Testis (tissue), 5 donors: Measurements from ENCODE around the gene OOSP3. TPM values are rescaled to one million over a fixed set of nuclear protein-coding genes. Genes with fewer than 3 reads are reported as not detected.

Experiments used
- DNase-seq: peaks from one replicate; pipeline ENCODE4 v3.0.0-alpha.2; 2019
- H3K27ac ChIP-seq, 2 donors: fragments of 200-600 bp; sonication (generic); one replicate each; pipeline ENCODE4 v1.5.1; 2019
- H3K27me3 ChIP-seq: fragments of 200-600 bp; sonication (generic); one replicate; pipeline ENCODE4 v1.5.1; 2019
- H3K36me3 ChIP-seq: fragments of 200-600 bp; sonication (generic); one replicate; pipeline ENCODE4 v1.5.1; 2017; ENCODE audit warnings: low read depth; ENCODE audit errors: missing control alignments
- H3K4me1 ChIP-seq: fragments of 200-600 bp; sonication (generic); one replicate; pipeline ENCODE4 v1.5.1; 2019
- H3K4me3 ChIP-seq, 2 donors: fragments of 200-600 bp; sonication (generic); one replicate each; pipeline ENCODE4 v1.5.1; 2017 to 2019
- H3K9me3 ChIP-seq: fragments of 200-600 bp; sonication (generic); one replicate; pipeline ENCODE4 v1.5.1; 2017
- CTCF ChIP-seq, 3 experiments: fragments of 450-650 bp in 2 of 3; fragments of 200-600 bp in 1 of 3; sonication (generic) in 1 of 3; IDR thresholded peaks; one replicate each; pipeline ENCODE4 v1.5.1; 2016 to 2019; ENCODE audit warnings: antibody characterized with exemption in 3 of 3, mild to moderate bottlenecking in 2 of 3, moderate library complexity in 1 of 3
- POLR2A ChIP-seq: fragments of 450-650 bp; IDR thresholded peaks from one replicate; pipeline ENCODE4 v1.6.1; 2017; ENCODE audit warnings: antibody characterized with exemption, mild to moderate bottlenecking, moderate library complexity
- WGBS, 2 donors: methylation state at CpG; one replicate each; pipeline ENCODE4 v1.1.5; 2018; 5-methylcytosine and 5-hydroxymethylcytosine counted together
- intact Hi-C: fragments of 100-400 bp; cut with DNase I; formaldehyde crosslinking; loops from one replicate; pipeline ENCODE4 v1.15.1; 2023; ENCODE audit warnings: low total_unique reads
- long read RNA-seq, 2 donors: transcript quantifications; one replicate each; lab custom pipeline, GENCODE V29; 2026
- polyA plus RNA-seq: library from polyadenylated mRNA; stranded (reverse); fragments of 350-450 nt; fragmentation: Illumina TruSeq; extraction: RNeasy Lipid Tissue Mini Kit (QIAGEN cat#74804); gene quantifications from one replicate; pipeline ENCODE4 v1.2.3, GENCODE V29; 2014; ENCODE audit warnings: low read depth, low replicate concordance; ENCODE audit not compliant: insufficient read depth
- total RNA-seq, 2 donors: library from RNA; depleted of rRNA; stranded (reverse); fragments of >200 nt; gene quantifications; one replicate each; pipeline ENCODE4 v1.2.3, GENCODE V29; 2016

OOSP3 gene
- total RNA-seq (not detected), polyA plus RNA-seq (0.83 TPM)
- long read RNA-seq, donor 1 = 0 reads
- long read RNA-seq, donor 2 = 0 reads

GRCh38 chr11:59878575-59878974, at the start of gene OOSP3:
OOSP3 (plus strand) TSS chr11:59878782; CDS start chr11:59878809, 27 bp downstream.
- DNase-seq = no peak
- Histone ChIP-seq H3K9me3 (no peaks in the 10 kb centered on the region), H3K4me3 (no peak within 1 kb of the TSS), H3K27me3 (no peaks in the 10 kb centered on the region), H3K4me1 (no peaks in the 10 kb centered on the region), H3K36me3 (no peaks in the 10 kb centered on the region), H3K27ac (no peak within 1 kb of the TSS)
- no peak for TF ChIP-seq POLR2A
- no peak for TF ChIP-seq CTCF (IDR thresholded peaks at IDR 0.05)
- intact Hi-C loops = no loop called here
- 85 to 86% methylated on average over 5 of the region's 5 CpGs for WGBS, 2 donors

GRCh38 chr11:59829358-59829757, 49.2 kb upstream of the OOSP3 start:
- H3K36me3 ChIP-seq = no peaks in the 10 kb centered on the region
- WGBS, 2 donors = 88 to 89% methylated on average over 3 of the region's 3 CpGs
- no peak overlapping the region for H3K4me3 ChIP-seq
- H3K27ac ChIP-seq = no peak overlapping the region
- intact Hi-C loops = no loop called here
- no peak for DNase-seq
- no peaks in the 10 kb centered on the region for H3K27me3 ChIP-seq
- H3K4me1 ChIP-seq = no peaks in the 10 kb centered on the region
- H3K9me3 ChIP-seq = no peaks in the 10 kb centered on the region
- TF ChIP-seq CTCF (IDR thresholded peaks at IDR 0.05) (no peak), POLR2A (no peak)

- Histone ChIP-seq H3K27me3 (no peaks in the 10 kb centered on the region), H3K4me1 (no peaks in the 10 kb centered on the region), H3K36me3 (no peaks in the 10 kb centered on the region), H3K27ac (no peak overlapping the region), H3K9me3 (no peaks in the 10 kb centered on the region), H3K4me3 (no peak overlapping the region)
- TF ChIP-seq CTCF (IDR thresholded peaks at IDR 0.05) (no peak), POLR2A (no peak)
- intact Hi-C loops = no loop called here
- 84 to 87% methylated on average over 2 of the region's 2 CpGs for WGBS, 2 donors
- no peak for DNase-seq
These were observed 45.0 kb upstream of the OOSP3 start for GRCh38 chr11:59833602-59834001.

GRCh38 chr11:59839615-59840014, 39.0 kb upstream of the OOSP3 start:
- TF ChIP-seq POLR2A (no peak), CTCF (IDR thresholded peaks at IDR 0.05) (no peak)
- intact Hi-C loops = no loop called here

GRCh38 chr11:59841514-59841913, 37.1 kb upstream of the OOSP3 start:
- intact Hi-C loops = no loop called here

More at GRCh38 chr11:59839615-59840014, 39.0 kb upstream of the OOSP3 start:
- Histone ChIP-seq H3K9me3 (no peaks in the 10 kb centered on the region), H3K4me3 (no peak overlapping the region), H3K4me1 (no peaks in the 10 kb centered on the region), H3K27me3 (no peaks in the 10 kb centered on the region), H3K27ac (no peak overlapping the region), H3K36me3 (no peaks in the 10 kb centered on the region)
- DNase-seq = no peak

More at GRCh38 chr11:59841514-59841913, 37.1 kb upstream of the OOSP3 start:
- H3K27ac ChIP-seq = no peak overlapping the region
- no peaks in the 10 kb centered on the region for H3K27me3 ChIP-seq
- H3K9me3 ChIP-seq = no peaks in the 10 kb centered on the region
- H3K4me1 ChIP-seq = no peaks in the 10 kb centered on the region
- 73 to 94% methylated on average over 2 of the region's 2 CpGs for WGBS, 2 donors
- H3K36me3 ChIP-seq = no peaks in the 10 kb centered on the region
- H3K4me3 ChIP-seq = no peak overlapping the region
- TF ChIP-seq POLR2A = no peak
- no peak for TF ChIP-seq CTCF (IDR thresholded peaks at IDR 0.05)
- DNase-seq = no peak
